HG03571 (cell line): Measurements from ENCODE around the gene ANTXR1.

Experiments used
- ATAC-seq: cut with Tn5 transposase; IDR thresholded peaks from one replicate; pipeline ENCODE4 v1.9.1; 2021; ENCODE audit not compliant: unreplicated experiment

ANTXR1 gene

GRCh38 chr2:69067866-69068265 lies 54.9 kb downstream of the ANTXR1 start:
- ATAC-seq, result no peak

GRCh38 chr2:69070969-69071368 lies 58.0 kb downstream of the ANTXR1 start:
- ATAC-seq, result no peak

- ATAC-seq, result no peak
Measured at GRCh38 chr2:69073928-69074570, 61.1 kb downstream of the ANTXR1 start.

GRCh38 chr2:69074918-69075317 lies 61.9 kb downstream of the ANTXR1 start:
- no peak for ATAC-seq

- ATAC-seq, result no peak
Measured at GRCh38 chr2:69075486-69075885, 62.5 kb downstream of the ANTXR1 start.

GRCh38 chr2:69076601-69077000 lies 63.6 kb downstream of the ANTXR1 start:
- ATAC-seq, result no peak

- ATAC-seq, result no peak
Measured at GRCh38 chr2:69077252-69077950, 64.4 kb downstream of the ANTXR1 start.

- ATAC-seq, result no peak
Measured at GRCh38 chr2:69080071-69080470, 67.1 kb downstream of the ANTXR1 start.

GRCh38 chr2:69081001-69081580 lies 68.1 kb downstream of the ANTXR1 start:
- no peak for ATAC-seq

GRCh38 chr2:69081757-69082156 lies 68.8 kb downstream of the ANTXR1 start:
- no peak for ATAC-seq

- no peak for ATAC-seq
Measured at GRCh38 chr2:69082430-69082997, 69.5 kb downstream of the ANTXR1 start.

GRCh38 chr2:69083235-69083748 lies 70.3 kb downstream of the ANTXR1 start:
- no peak for ATAC-seq

- ATAC-seq, result no peak
Measured at GRCh38 chr2:69084492-69084891, 71.5 kb downstream of the ANTXR1 start.

- no peak for ATAC-seq
Measured at GRCh38 chr2:69086466-69086865, 73.5 kb downstream of the ANTXR1 start.

GRCh38 chr2:69087211-69087911 lies 74.4 kb downstream of the ANTXR1 start:
- no peak for ATAC-seq

GRCh38 chr2:69087912-69088240 lies 74.9 kb downstream of the ANTXR1 start:
- no peak for ATAC-seq

GRCh38 chr2:69088466-69088865 lies 75.5 kb downstream of the ANTXR1 start:
- no peak for ATAC-seq

GRCh38 chr2:69089266-69089665 lies 76.3 kb downstream of the ANTXR1 start:
- no peak for ATAC-seq

- ATAC-seq, result no peak
Measured at GRCh38 chr2:69089998-69090397, 77.0 kb downstream of the ANTXR1 start.

GRCh38 chr2:69090820-69091219 lies 77.8 kb downstream of the ANTXR1 start:
- no peak for ATAC-seq

GRCh38 chr2:69092857-69093256 lies 79.9 kb downstream of the ANTXR1 start:
- ATAC-seq, result no peak
